ENCODE results near the gene SH3GL1.

SH3GL1 gene

GRCh38 chr19:4396949-4397783, 3.2 kb downstream of the SH3GL1 start:
- DNase-seq: no peak

GRCh38 chr19:4393947-4394590, 6.3 kb downstream of the SH3GL1 start:
- no peak for DNase-seq

- DNase-seq: no peak
Observed at GRCh38 chr19:4391701-4392483, 8.5 kb downstream of the SH3GL1 start.

GRCh38 chr19:4391306-4391693, 9.0 kb downstream of the SH3GL1 start:
- DNase-seq: no peak

- no peak for DNase-seq
Observed at GRCh38 chr19:4390567-4391305, 9.6 kb downstream of the SH3GL1 start.

GRCh38 chr19:4390017-4390566, 10.3 kb downstream of the SH3GL1 start:
- DNase-seq: no peak

GRCh38 chr19:4389511-4390016, 10.8 kb downstream of the SH3GL1 start:
- DNase-seq: no peak

- no peak for DNase-seq
Observed at GRCh38 chr19:4389064-4389375, 11.3 kb downstream of the SH3GL1 start.

- DNase-seq: no peak
Observed at GRCh38 chr19:4388337-4389063, 11.8 kb downstream of the SH3GL1 start.

GRCh38 chr19:4386041-4386782, 14.1 kb downstream of the SH3GL1 start:
- DNase-seq: no peak

GRCh38 chr19:4385291-4386040, 14.9 kb downstream of the SH3GL1 start:
- no peak for DNase-seq

GRCh38 chr19:4380254-4380727, 20.1 kb downstream of the SH3GL1 start:
- DNase-seq: peak; percentile 65

- DNase-seq: peak; percentile 57
Observed at GRCh38 chr19:4379383-4380253, 20.7 kb downstream of the SH3GL1 start.

- DNase-seq: no peak
Observed at GRCh38 chr19:4378886-4379285, 21.5 kb downstream of the SH3GL1 start.

GRCh38 chr19:4376991-4377781, 23.2 kb downstream of the SH3GL1 start:
- no peak for DNase-seq

- no peak for DNase-seq
Observed at GRCh38 chr19:4376671-4376990, 23.7 kb downstream of the SH3GL1 start.

- no peak for DNase-seq
Observed at GRCh38 chr19:4376028-4376670, 24.2 kb downstream of the SH3GL1 start.
